Central memory CD8-positive, alpha-beta T cell (primary cell): ENCODE measurements around the gene HELT.
"Not testable (repeated sequence)": the region's sequence is repeated elsewhere in the genome, so short reads cannot be mapped to it uniquely, and the experiment has no call there.

Experiments
- ATAC-seq: fragments of 150-1000 bp; cut with Tn5 transposase; replicated peaks from 2 replicates; pipeline ENCODE4 v1.10.0; 2022; ENCODE audit warnings: mild to moderate bottlenecking, moderate FRiP score, moderate number of reproducible peaks; ENCODE audit not compliant: poor library complexity, severe bottlenecking; ENCODE audit errors: extremely low read depth
- DNase-seq, 2 donors: peaks; one replicate each; pipeline ENCODE4 v3.0.0; 2021; ENCODE audit warnings: low spot score in 2 of 2
- H3K27ac Mint-ChIP-seq: one replicate; pipeline ENCODE4 v1.8.0; 2022; ENCODE audit warnings: low read depth, mild to moderate bottlenecking, moderate library complexity, mixed read lengths
- H3K27me3 Mint-ChIP-seq: one replicate; pipeline ENCODE4 v1.8.0; 2022; ENCODE audit warnings: mixed read lengths
- H3K36me3 Mint-ChIP-seq: one replicate; pipeline ENCODE4 v1.8.0; 2022; ENCODE audit warnings: mild to moderate bottlenecking, moderate library complexity, mixed read lengths; ENCODE audit not compliant: insufficient read depth
- H3K4me1 Mint-ChIP-seq: one replicate; pipeline ENCODE4 v1.8.0; 2022; ENCODE audit warnings: mixed read lengths
- H3K4me3 Mint-ChIP-seq: one replicate; pipeline ENCODE4 v1.8.0; 2022; ENCODE audit warnings: mild to moderate bottlenecking, moderate library complexity, mixed read lengths
- H3K9me3 Mint-ChIP-seq: one replicate; pipeline ENCODE4 v1.8.0; 2022; ENCODE audit warnings: mixed read lengths

HELT gene

DNA sequence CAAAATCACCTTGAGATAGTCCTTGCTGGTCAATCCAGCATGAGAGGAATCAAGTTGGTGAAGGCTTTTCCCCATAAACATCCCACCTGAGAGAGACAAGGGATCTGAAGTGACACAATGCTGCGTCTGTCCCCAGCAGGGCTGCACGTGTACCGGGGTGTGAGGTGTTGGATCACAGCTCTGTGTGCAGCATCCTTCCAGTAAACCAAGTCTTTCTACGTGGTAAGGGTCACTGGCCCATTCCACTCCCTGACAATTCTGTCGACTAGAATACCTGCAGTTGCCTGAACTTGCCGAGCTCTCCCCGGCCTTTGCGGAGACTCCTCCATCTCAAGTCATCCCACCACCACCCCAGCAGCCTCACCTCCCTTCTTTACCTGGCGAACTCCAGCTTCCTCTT lies 14.8 kb downstream of the HELT start:
- ATAC-seq (no peak), DNase-seq (no peak)
- H3K27me3 Mint-ChIP-seq: peaks cover 47% of the 10 kb centered on the region
- H3K27ac Mint-ChIP-seq: no peak overlapping the region
- H3K9me3 Mint-ChIP-seq: no peaks in the 10 kb centered on the region
- no peak overlapping the region for H3K4me3 Mint-ChIP-seq
- H3K4me1 Mint-ChIP-seq: no peaks in the 10 kb centered on the region
- H3K36me3 Mint-ChIP-seq: no peaks in the 10 kb centered on the region

DNA sequence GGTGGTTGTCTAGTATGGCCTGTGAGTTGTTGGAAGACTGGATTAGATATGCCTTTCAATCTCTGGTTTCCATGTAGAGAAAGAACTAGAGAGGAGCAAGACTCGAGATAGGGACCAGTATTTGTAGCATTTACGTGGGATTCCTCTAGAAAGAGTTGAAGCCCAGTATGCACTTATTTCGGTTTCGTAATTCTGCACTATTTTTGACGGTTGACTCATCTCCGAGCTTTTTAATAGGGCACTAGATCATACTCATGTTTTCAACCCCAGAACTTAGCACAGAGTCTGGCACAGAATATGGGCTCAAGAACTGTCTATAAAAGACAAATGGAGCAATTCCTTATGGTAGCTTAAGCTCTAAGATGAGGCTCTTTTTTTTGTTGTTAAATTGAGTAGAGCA lies 15.7 kb downstream of the HELT start:
- Mint-ChIP-seq H3K27ac (no peak overlapping the region), H3K9me3 (no peaks in the 10 kb centered on the region), H3K4me1 (no peaks in the 10 kb centered on the region), H3K36me3 (no peaks in the 10 kb centered on the region), H3K27me3 (peaks cover 54% of the 10 kb centered on the region), H3K4me3 (no peak overlapping the region)
- DNase-seq (no peak), ATAC-seq (no peak)

DNA sequence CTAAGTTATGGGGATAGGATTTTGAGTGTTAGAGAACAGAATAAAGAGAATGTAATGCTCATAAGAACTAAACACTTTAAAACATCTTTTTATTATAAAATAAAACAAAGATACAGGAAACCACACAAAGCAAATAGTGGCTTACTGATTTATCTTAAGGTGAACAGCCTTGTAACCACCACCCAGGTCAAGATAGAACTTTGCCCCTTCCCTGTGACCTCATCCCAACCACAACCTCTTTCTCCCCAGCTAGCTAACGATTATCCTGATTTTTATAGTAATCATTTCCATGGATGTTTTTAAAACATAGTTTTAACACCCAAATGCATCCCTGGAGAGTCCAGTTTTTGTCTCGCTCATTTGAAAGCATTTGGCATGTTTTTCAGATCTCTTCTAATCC lies 17.0 kb downstream of the HELT start:
- Mint-ChIP-seq H3K36me3 (no peaks in the 10 kb centered on the region), H3K9me3 (no peaks in the 10 kb centered on the region), H3K27ac (no peak overlapping the region), H3K27me3 (peaks cover 56% of the 10 kb centered on the region), H3K4me3 (no peak overlapping the region), H3K4me1 (peaks cover 7% of the 10 kb centered on the region)
- DNase-seq (no peak), ATAC-seq (no peak)

DNA sequence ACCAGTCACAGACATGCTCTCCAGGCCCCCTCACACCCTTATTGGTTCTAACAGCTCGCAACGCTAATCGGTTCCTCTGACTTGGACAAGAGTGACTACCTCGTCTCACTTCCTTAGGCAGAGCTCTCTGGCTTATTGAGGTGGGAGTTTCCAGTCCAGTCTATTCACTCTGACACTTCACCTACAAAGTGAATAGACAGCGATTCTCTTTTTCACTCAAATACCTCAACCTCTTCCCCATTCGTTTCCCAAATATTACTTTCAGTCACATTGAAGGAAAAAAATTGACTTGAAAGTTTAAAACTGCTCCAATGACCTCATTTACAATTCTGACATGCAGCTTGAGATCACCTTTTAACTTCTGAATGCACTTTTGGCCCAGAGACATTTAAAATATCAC lies 17.7 kb downstream of the HELT start:
- Mint-ChIP-seq H3K36me3 (no peaks in the 10 kb centered on the region), H3K9me3 (no peaks in the 10 kb centered on the region), H3K27me3 (peaks cover 48% of the 10 kb centered on the region), H3K27ac (no peak overlapping the region), H3K4me3 (no peak overlapping the region), H3K4me1 (peaks cover 7% of the 10 kb centered on the region)
- DNase-seq (no peak), ATAC-seq (no peak)

DNA sequence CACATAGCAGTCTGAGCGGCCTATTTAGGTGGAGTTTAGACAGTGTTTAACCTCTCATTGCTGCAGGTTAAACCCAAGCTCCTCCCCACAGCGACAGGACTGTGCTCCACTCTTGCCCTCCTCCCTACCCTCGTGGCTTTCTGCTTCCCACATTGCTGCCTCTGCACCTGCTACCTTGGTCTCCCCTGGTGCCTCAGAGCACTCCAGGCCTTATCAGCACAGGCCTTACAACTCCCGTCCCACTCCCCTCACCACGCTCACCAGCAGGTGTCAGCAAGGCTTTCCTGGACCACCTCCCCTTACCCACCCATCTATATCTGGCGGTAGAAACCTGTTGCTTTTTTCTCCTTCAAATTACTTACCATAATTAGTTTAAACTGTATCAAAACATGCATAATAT lies 18.6 kb downstream of the HELT start:
- H3K4me1 Mint-ChIP-seq: peaks cover 7% of the 10 kb centered on the region
- no peak overlapping the region for H3K27ac Mint-ChIP-seq
- peaks cover 48% of the 10 kb centered on the region for H3K27me3 Mint-ChIP-seq
- no peaks in the 10 kb centered on the region for H3K36me3 Mint-ChIP-seq
- H3K4me3 Mint-ChIP-seq: no peak overlapping the region
- DNase-seq (no peak), ATAC-seq (no peak)
- no peaks in the 10 kb centered on the region for H3K9me3 Mint-ChIP-seq

DNA sequence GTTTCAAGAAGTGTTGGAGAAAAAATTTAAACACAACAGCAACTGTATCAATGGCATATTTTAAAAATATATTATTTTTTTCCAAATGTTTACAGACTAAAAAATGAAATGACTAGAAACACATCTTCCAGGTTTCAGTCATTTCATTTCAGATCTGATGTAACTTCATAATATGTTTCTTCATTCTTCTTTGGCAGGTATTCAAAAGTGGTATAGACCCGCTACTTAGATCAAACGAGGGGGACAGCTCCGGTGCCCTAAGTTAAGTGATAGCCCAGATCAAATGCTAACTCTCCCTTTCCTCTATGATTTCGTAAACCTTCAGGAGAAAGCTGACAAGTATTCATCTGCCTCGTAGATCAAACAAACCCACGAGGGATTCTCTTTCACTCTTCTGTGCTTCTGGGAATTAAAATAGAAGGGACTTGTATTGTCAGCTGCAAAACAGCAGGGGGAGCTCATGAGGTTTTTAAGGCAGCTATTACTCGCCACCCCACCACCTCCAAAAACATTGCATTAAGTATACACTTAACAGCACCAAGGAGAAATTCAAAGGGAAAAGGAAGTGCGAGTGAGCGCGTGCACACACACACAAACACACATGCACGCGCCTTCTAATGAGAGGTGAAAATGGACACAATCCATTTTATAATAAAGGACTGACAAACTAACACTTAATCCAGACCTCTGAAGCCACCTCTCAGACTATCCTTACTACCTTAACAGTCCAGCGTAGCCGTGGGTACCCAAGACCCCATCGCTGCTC lies 21.4 kb downstream of the HELT start:
- H3K36me3 Mint-ChIP-seq: no peaks in the 10 kb centered on the region
- no peaks in the 10 kb centered on the region for H3K9me3 Mint-ChIP-seq
- H3K27ac Mint-ChIP-seq: no peak overlapping the region
- H3K4me1 Mint-ChIP-seq: peaks cover 7% of the 10 kb centered on the region
- ATAC-seq: peak; percentile 65
- H3K4me3 Mint-ChIP-seq: peak overlapping the region; percentile 35
- peaks cover 50% of the 10 kb centered on the region for H3K27me3 Mint-ChIP-seq
- peak; percentile 21 to 25 for DNase-seq

DNA sequence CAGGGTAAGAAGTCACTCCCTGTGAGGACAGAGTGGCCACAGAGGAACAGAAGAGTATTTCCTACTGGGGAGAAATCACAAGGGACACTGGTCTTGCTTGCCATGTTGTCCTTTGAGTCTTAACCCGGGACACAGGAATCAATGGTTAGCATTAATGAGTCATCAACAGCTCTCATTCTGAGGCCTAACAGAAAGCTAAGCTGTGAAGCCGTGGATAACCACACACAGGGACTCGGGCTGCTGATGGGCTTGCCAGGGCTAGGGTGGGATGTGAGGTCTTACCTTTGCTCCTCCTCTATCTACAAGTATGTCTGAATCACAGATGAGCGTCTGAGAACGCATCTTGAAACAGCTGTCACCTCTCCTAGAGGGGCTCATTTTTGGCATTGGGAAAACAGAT lies 22.2 kb downstream of the HELT start:
- H3K4me3 Mint-ChIP-seq: no peak overlapping the region
- H3K27ac Mint-ChIP-seq: no peak overlapping the region
- peaks cover 58% of the 10 kb centered on the region for H3K27me3 Mint-ChIP-seq
- peaks cover 7% of the 10 kb centered on the region for H3K4me1 Mint-ChIP-seq
- no peaks in the 10 kb centered on the region for H3K36me3 Mint-ChIP-seq
- no peaks in the 10 kb centered on the region for H3K9me3 Mint-ChIP-seq
- ATAC-seq: no peak
- no peak for DNase-seq

DNA sequence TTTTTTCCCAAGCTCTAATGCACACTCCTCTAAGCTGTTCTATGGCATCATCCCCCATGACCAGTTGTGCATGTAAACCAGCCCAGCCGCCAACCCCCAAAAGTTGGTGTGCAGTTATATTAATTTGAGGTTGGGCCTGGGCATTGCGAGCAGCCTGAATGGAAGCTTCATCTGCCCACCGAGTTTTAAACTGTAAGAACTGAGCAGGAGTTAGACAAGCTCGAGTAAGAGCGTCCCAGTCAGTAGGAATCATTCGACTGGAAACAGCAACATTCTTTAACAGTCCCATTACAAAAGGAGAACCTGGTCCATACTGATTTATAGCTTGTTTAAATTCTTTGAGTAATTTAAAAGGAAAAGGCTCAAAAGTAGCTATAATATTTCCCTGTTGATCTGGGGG lies 32.0 kb downstream of the HELT start:
- not testable (repeated sequence) for H3K9me3 Mint-ChIP-seq, H3K36me3 Mint-ChIP-seq, H3K4me3 Mint-ChIP-seq, DNase-seq, ATAC-seq, H3K27ac Mint-ChIP-seq, H3K4me1 Mint-ChIP-seq
- peaks cover 62% of the 10 kb centered on the region for H3K27me3 Mint-ChIP-seq

DNA sequence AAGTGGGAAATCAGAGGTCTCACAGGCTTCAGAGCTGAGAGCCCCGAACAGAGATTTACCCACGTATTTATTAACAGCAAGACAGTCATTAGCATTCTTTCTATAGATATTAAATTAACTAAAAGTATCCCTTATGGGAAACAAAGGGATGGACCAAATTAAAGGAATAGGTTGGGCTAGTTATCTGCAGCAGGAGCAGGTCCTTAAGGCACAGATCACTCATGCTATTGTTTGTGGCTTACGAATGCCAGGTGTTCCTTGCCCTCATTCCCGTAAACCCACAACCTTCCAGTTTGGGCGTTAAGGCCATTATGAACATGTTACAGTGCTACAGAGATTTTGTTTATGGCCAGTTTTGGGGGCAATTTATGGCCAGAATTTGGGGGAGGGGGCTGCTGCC lies 33.0 kb downstream of the HELT start:
- H3K36me3 Mint-ChIP-seq, ATAC-seq, DNase-seq, H3K9me3 Mint-ChIP-seq, H3K27ac Mint-ChIP-seq, H3K4me1 Mint-ChIP-seq, H3K4me3 Mint-ChIP-seq: not testable (repeated sequence)
- H3K27me3 Mint-ChIP-seq: peaks cover 62% of the 10 kb centered on the region

DNA sequence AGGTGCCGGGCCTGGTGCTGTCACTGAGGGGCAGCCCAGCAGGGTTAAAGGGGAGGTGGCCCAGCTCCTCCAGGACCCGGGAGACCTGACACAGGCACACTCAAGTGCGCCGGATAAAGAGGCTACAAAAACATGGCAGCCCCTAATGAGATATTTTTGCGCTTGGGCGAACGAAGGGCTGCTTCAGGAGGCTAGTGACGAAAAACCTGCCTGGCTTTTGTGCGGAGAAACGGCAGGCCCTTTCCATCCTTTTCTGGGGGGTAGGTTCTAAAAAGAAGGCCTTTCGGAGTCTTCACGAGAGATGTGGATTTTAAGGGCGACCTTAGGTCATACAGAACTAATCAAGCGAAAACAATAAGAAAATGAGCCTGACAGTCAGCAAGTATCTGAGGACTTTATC lies 35.5 kb downstream of the HELT start:
- Mint-ChIP-seq H3K27ac (no peak overlapping the region), H3K9me3 (no peaks in the 10 kb centered on the region), H3K27me3 (peaks cover 69% of the 10 kb centered on the region), H3K36me3 (no peaks in the 10 kb centered on the region), H3K4me3 (no peak overlapping the region), H3K4me1 (no peaks in the 10 kb centered on the region)
- DNase-seq (no peak), ATAC-seq (no peak)

DNA sequence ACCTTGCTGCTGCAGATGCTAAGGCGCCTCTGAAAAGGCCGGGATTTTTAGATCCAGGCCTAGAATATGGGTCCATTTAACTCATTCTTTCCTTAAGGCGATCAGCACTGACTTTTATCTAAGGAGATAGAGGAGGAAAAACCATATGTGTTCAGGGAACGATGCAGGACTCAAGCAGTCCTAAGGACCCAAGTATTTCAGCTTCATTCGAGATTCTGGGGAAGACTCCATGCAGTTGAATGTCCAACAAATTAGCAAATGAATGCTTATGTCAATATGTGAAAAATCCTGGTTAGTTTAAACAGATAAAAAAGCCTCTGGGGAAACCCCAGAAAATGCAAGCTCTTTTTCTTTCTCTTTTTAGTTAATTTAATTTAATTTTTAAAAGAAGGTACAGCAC lies 36.0 kb downstream of the HELT start:
- Mint-ChIP-seq H3K9me3 (no peaks in the 10 kb centered on the region), H3K4me3 (no peak overlapping the region), H3K36me3 (no peaks in the 10 kb centered on the region), H3K27ac (no peak overlapping the region), H3K27me3 (peaks cover 69% of the 10 kb centered on the region), H3K4me1 (no peaks in the 10 kb centered on the region)
- no peak for DNase-seq
- no peak for ATAC-seq

DNA sequence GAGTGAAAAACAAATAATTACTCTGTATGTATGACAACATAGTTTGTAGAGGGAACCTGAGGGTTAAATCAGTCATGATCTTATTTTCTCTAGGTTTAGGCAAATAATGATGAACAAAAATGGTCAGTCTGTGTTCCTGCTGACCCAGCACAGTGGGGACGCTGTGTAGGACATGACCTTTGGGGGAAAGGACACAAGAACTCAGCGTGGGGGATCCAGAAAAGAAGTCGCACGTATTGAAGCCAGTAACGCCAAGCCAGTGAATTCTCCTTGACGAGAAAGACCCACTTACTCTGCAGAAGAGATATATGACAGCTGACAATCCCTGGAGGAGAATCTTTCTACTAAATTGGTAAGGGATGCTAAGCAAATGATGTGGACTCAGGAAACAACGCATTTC lies 36.6 kb downstream of the HELT start:
- no peak for DNase-seq
- ATAC-seq: no peak
- no peaks in the 10 kb centered on the region for H3K36me3 Mint-ChIP-seq
- no peak overlapping the region for H3K4me3 Mint-ChIP-seq
- H3K9me3 Mint-ChIP-seq: no peaks in the 10 kb centered on the region
- H3K4me1 Mint-ChIP-seq: no peaks in the 10 kb centered on the region
- H3K27me3 Mint-ChIP-seq: peaks cover 66% of the 10 kb centered on the region
- no peak overlapping the region for H3K27ac Mint-ChIP-seq

DNA sequence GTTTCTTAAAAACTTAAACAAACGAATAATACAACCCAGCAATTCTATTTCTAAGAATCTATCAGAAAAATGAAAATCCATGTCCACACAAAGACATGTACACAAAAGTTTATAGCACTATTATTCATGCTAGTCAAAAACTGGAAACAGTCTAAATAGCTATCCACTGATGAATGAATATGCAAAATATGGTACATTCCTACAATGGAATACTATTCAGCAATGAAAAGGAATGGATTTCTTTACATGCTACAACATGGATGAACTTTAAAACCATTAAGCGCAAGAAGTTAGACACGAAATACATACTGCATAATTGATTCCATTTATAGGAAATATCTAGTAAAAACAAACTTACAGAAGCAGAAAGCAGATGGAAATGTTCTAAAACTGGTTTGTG lies 43.3 kb downstream of the HELT start:
- H3K27ac Mint-ChIP-seq: no peak overlapping the region
- no peaks in the 10 kb centered on the region for H3K9me3 Mint-ChIP-seq
- no peaks in the 10 kb centered on the region for H3K36me3 Mint-ChIP-seq
- H3K4me1 Mint-ChIP-seq: no peaks in the 10 kb centered on the region
- DNase-seq (no peak), ATAC-seq (no peak)
- H3K27me3 Mint-ChIP-seq: peaks cover 56% of the 10 kb centered on the region
- H3K4me3 Mint-ChIP-seq: no peak overlapping the region
